ENCODE results near the gene PER1.
A peak's percentile ranks its signal among the peaks of the same experiment; 100 is the strongest.

GRCh38 chr17:8138672-8139371 is 13.4 kb downstream of the PER1 start:
- TF ChIP-seq POLR2AphosphoS5 (IDR thresholded peaks at IDR 0.05; ENCODE audit: borderline replicate concordance, low read depth, low read length) (peak; percentile 51), EZH2 (IDR thresholded peaks at IDR 0.05) (no peak)

All from SK-N-MC (cell line).